HL-60/S4 treated with phorbol 12-myristate 13-acetate at 8.2 ng/mL for 4 days and 3 days (cell line): ENCODE data around the gene SLC13A2.

Experiments
- in situ Hi-C: fragments of 300-500 bp; cut with MboI; formaldehyde crosslinking; loops from 2 replicates; pipeline ENCODE4 v1.15.0; 2022; ENCODE audit warnings: low sequenced_read_pairs

The SLC13A2 gene

GRCh38 chr17:28492352-28493310, 19.2 kb downstream of the SLC13A2 start:
- in situ Hi-C loops = no loop called here

GRCh38 chr17:28493460-28493859, 20.0 kb downstream of the SLC13A2 start:
- in situ Hi-C loops = no loop called here

- in situ Hi-C loops = no loop called here
These were observed 21.2 kb downstream of the SLC13A2 start for GRCh38 chr17:28494445-28495188.

GRCh38 chr17:28495635-28496034, 22.2 kb downstream of the SLC13A2 start:
- in situ Hi-C loops = no loop called here

GRCh38 chr17:28497931-28498330, 24.5 kb downstream of the SLC13A2 start:
- in situ Hi-C loops = no loop called here

GRCh38 chr17:28498652-28499363, 25.4 kb downstream of the SLC13A2 start:
- in situ Hi-C loops = no loop called here

- in situ Hi-C loops = no loop called here
These were observed 25.9 kb downstream of the SLC13A2 start for GRCh38 chr17:28499364-28499664.

GRCh38 chr17:28499684-28500357, 26.4 kb downstream of the SLC13A2 start:
- in situ Hi-C loops = no loop called here

GRCh38 chr17:28500712-28501379, 27.4 kb downstream of the SLC13A2 start:
- in situ Hi-C loops = no loop called here

GRCh38 chr17:28501421-28502284, 28.2 kb downstream of the SLC13A2 start:
- in situ Hi-C loops = no loop called here

GRCh38 chr17:28503420-28503819, 30.0 kb downstream of the SLC13A2 start:
- in situ Hi-C loops = no loop called here

- in situ Hi-C loops = no loop called here
These were observed 32.7 kb downstream of the SLC13A2 start, which contains the start of gene FOXN1 for GRCh38 chr17:28505986-28506665. FOXN1 (plus strand) TSS chr17:28506348; CDS start chr17:28523970, 17,622 bp downstream.

- in situ Hi-C loops = no loop called here
These were observed 33.5 kb downstream of the SLC13A2 start for GRCh38 chr17:28506763-28507487.

GRCh38 chr17:28507567-28508203, 34.2 kb downstream of the SLC13A2 start:
- in situ Hi-C loops = no loop called here

GRCh38 chr17:28508211-28508724, 34.8 kb downstream of the SLC13A2 start:
- in situ Hi-C loops = no loop called here

- in situ Hi-C loops = no loop called here
These were observed 36.3 kb downstream of the SLC13A2 start for GRCh38 chr17:28509789-28510188.

GRCh38 chr17:28511858-28512461, 38.5 kb downstream of the SLC13A2 start:
- in situ Hi-C loops = no loop called here
